Renal cortical epithelial cell (primary cell): Measurements from ENCODE around the gene WWOX. TPM values are rescaled to one million over a fixed set of nuclear protein-coding genes. Genes with fewer than 3 reads are reported as not detected.
A peak's percentile ranks its signal among the peaks of the same experiment; 100 is the strongest.

Source experiments
- DNase-seq: peaks from one replicate; pipeline ENCODE4 v3.0.0-alpha.2; 2011; ENCODE audit warnings: low read depth
- total RNA-seq: library from RNA; depleted of rRNA; stranded (reverse); fragments of >200 nt; gene quantifications from 2 replicates; pipeline ENCODE4 v1.2.3, GENCODE V29; 2014

WWOX gene
- total RNA-seq, 1 donor from 2014 or later = 29.5 TPM

- no peak for DNase-seq
These were observed 337.4 kb downstream of the WWOX start for GRCh38 chr16:78436846-78437245.

- DNase-seq = no peak
These were observed 338.0 kb downstream of the WWOX start for GRCh38 chr16:78437352-78437968.

GRCh38 chr16:78438219-78438618, 338.8 kb downstream of the WWOX start:
- DNase-seq = no peak

- DNase-seq = no peak
These were observed 339.2 kb downstream of the WWOX start for GRCh38 chr16:78438632-78439031.

GRCh38 chr16:78439646-78440045, 340.2 kb downstream of the WWOX start:
- DNase-seq = no peak

- DNase-seq = no peak
These were observed 341.8 kb downstream of the WWOX start for GRCh38 chr16:78441298-78441697.

- DNase-seq = no peak
These were observed 344.3 kb downstream of the WWOX start for GRCh38 chr16:78443542-78444364.

GRCh38 chr16:78445818-78446217, 346.4 kb downstream of the WWOX start:
- no peak for DNase-seq

- DNase-seq = no peak
These were observed 347.0 kb downstream of the WWOX start for GRCh38 chr16:78446486-78446885.

GRCh38 chr16:78446992-78447563, 347.6 kb downstream of the WWOX start:
- DNase-seq = no peak

- no peak for DNase-seq
These were observed 349.3 kb downstream of the WWOX start for GRCh38 chr16:78448658-78449271.

GRCh38 chr16:78450255-78450654, 350.8 kb downstream of the WWOX start:
- DNase-seq = no peak

GRCh38 chr16:78452025-78452555, 352.6 kb downstream of the WWOX start:
- no peak for DNase-seq

- DNase-seq = no peak
These were observed 356.4 kb downstream of the WWOX start for GRCh38 chr16:78455861-78456260.

- DNase-seq = no peak
These were observed 359.1 kb downstream of the WWOX start for GRCh38 chr16:78458588-78458987.

- peak; percentile 49 for DNase-seq
These were observed 361.0 kb downstream of the WWOX start for GRCh38 chr16:78460428-78460827.

GRCh38 chr16:78461087-78461486, 361.6 kb downstream of the WWOX start:
- DNase-seq = no peak

- peak; percentile 68 for DNase-seq
These were observed 362.2 kb downstream of the WWOX start for GRCh38 chr16:78461496-78462287.

- DNase-seq = peak; percentile 4
These were observed 363.1 kb downstream of the WWOX start for GRCh38 chr16:78462288-78463208.

- no peak for DNase-seq
These were observed 364.1 kb downstream of the WWOX start for GRCh38 chr16:78463591-78463990.
